Parathyroid adenoma (tissue), 2 donors: Measurements from ENCODE around the gene HHLA2.

Experiments used
- H2AFZ ChIP-seq: fragments of 300-600 bp; sonication (generic); one replicate; pipeline ENCODE4 v1.7.0; 2017; ENCODE audit warnings: antibody characterized with exemption, mild to moderate bottlenecking
- H3K27ac ChIP-seq: fragments of 300-600 bp; sonication (generic); one replicate; pipeline ENCODE4 v1.7.0; 2017
- H3K27me3 ChIP-seq: fragments of 300-600 bp; sonication (generic); one replicate; pipeline ENCODE4 v1.7.0; 2017; ENCODE audit warnings: low read length; ENCODE audit not compliant: control insufficient read depth, insufficient read depth
- H3K36me3 ChIP-seq: fragments of 300-600 bp; sonication (generic); one replicate; pipeline ENCODE4 v1.7.0; 2017; ENCODE audit warnings: low read length; ENCODE audit not compliant: control insufficient read depth, insufficient read depth
- H3K4me1 ChIP-seq: fragments of 300-600 bp; sonication (generic); one replicate; pipeline ENCODE4 v1.7.0; 2017; ENCODE audit warnings: control low read depth
- H3K4me2 ChIP-seq: fragments of 300-600 bp; sonication (generic); one replicate; pipeline ENCODE4 v1.7.0; 2017; ENCODE audit warnings: low read length
- H3K4me3 ChIP-seq: fragments of 300-600 bp; sonication (generic); one replicate; pipeline ENCODE4 v1.7.0; 2017; ENCODE audit warnings: low read depth, low read length
- H3K79me2 ChIP-seq: fragments of 300-600 bp; sonication (generic); one replicate; pipeline ENCODE4 v1.7.0; 2017; ENCODE audit warnings: control low read depth
- H3K9ac ChIP-seq: fragments of 300-600 bp; sonication (generic); one replicate; pipeline ENCODE4 v1.7.0; 2017; ENCODE audit warnings: mild to moderate bottlenecking
- H3K9me3 ChIP-seq: fragments of 300-600 bp; sonication (generic); one replicate; pipeline ENCODE4 v1.7.0; 2017; ENCODE audit warnings: low read length; ENCODE audit not compliant: control insufficient read depth
- CTCF ChIP-seq: fragments of 300-600 bp; sonication (generic); IDR thresholded peaks from one replicate; pipeline ENCODE4 v1.7.0; 2017; ENCODE audit warnings: antibody characterized with exemption, mild to moderate bottlenecking
- donor health status: primary hyperparathyroidism.

The HHLA2 gene

GRCh38 chr3:108298056-108298455, 1.7 kb downstream of the HHLA2 start:
- Histone ChIP-seq H2AFZ (peak overlapping the region; percentile 68), H3K4me2 (peak overlapping the region; percentile 13), H3K27ac (peak overlapping the region; percentile 37), H3K79me2 (no peaks in the 10 kb centered on the region), H3K27me3 (no peaks in the 10 kb centered on the region), H3K4me3 (no peak overlapping the region), H3K9me3 (no peaks in the 10 kb centered on the region), H3K4me1 (peaks cover 7% of the 10 kb centered on the region), H3K9ac (no peak overlapping the region), H3K36me3 (no peaks in the 10 kb centered on the region)
- no peak for TF ChIP-seq CTCF

- H3K9me3 ChIP-seq = no peaks in the 10 kb centered on the region
- H3K4me1 ChIP-seq = peaks cover 7% of the 10 kb centered on the region
- H3K9ac ChIP-seq = no peak overlapping the region
- no peak overlapping the region for H3K4me2 ChIP-seq
- H3K36me3 ChIP-seq = no peaks in the 10 kb centered on the region
- no peak for TF ChIP-seq CTCF
- H2AFZ ChIP-seq = no peak overlapping the region
- H3K27ac ChIP-seq = no peak overlapping the region
- no peaks in the 10 kb centered on the region for H3K27me3 ChIP-seq
- H3K4me3 ChIP-seq = no peak overlapping the region
- H3K79me2 ChIP-seq = no peaks in the 10 kb centered on the region
Observed at GRCh38 chr3:108300103-108300849, 3.9 kb downstream of the HHLA2 start.

GRCh38 chr3:108301695-108302404, 5.5 kb downstream of the HHLA2 start:
- H3K79me2 ChIP-seq = no peaks in the 10 kb centered on the region
- H3K27me3 ChIP-seq = no peaks in the 10 kb centered on the region
- H3K27ac ChIP-seq = no peak overlapping the region
- no peak overlapping the region for H3K4me2 ChIP-seq
- H3K9ac ChIP-seq = no peak overlapping the region
- H3K4me1 ChIP-seq = peaks cover 7% of the 10 kb centered on the region
- no peak overlapping the region for H2AFZ ChIP-seq
- H3K36me3 ChIP-seq = no peaks in the 10 kb centered on the region
- no peak for TF ChIP-seq CTCF
- no peaks in the 10 kb centered on the region for H3K9me3 ChIP-seq
- no peak overlapping the region for H3K4me3 ChIP-seq

- no peak overlapping the region for H3K4me3 ChIP-seq
- no peaks in the 10 kb centered on the region for H3K79me2 ChIP-seq
- no peaks in the 10 kb centered on the region for H3K36me3 ChIP-seq
- no peaks in the 10 kb centered on the region for H3K27me3 ChIP-seq
- no peak overlapping the region for H2AFZ ChIP-seq
- no peaks in the 10 kb centered on the region for H3K9me3 ChIP-seq
- no peak overlapping the region for H3K4me2 ChIP-seq
- H3K4me1 ChIP-seq = peaks cover 7% of the 10 kb centered on the region
- no peak overlapping the region for H3K9ac ChIP-seq
- H3K27ac ChIP-seq = no peak overlapping the region
- no peak for TF ChIP-seq CTCF
Observed at GRCh38 chr3:108302570-108302969, 6.2 kb downstream of the HHLA2 start.
